Liver (tissue), 9 donors: ENCODE measurements around the gene ZSCAN22. TPM values are rescaled to one million over a fixed set of nuclear protein-coding genes. Genes with fewer than 3 reads are reported as not detected.
A peak's percentile ranks its signal among the peaks of the same experiment; 100 is the strongest.

ENCODE experiments used
- DNase-seq: peaks from one replicate; pipeline ENCODE4 v3.0.0-alpha.2; 2017; ENCODE audit warnings: low spot score
- H3K27ac ChIP-seq, 2 donors: one replicate each; pipeline ENCODE4 v1.7.0; 2013; ENCODE audit warnings: inconsistent platforms in 2 of 2, low read length in 2 of 2, control low read depth in 1 of 2, low read depth in 1 of 2, mild to moderate bottlenecking in 1 of 2
- H3K27me3 ChIP-seq, 4 donors: one replicate each; pipeline versions ENCODE4 v1.6.1 to v1.7.0; 2013; ENCODE audit warnings: low read length in 3 of 4, inconsistent platforms in 1 of 4, mild to moderate bottlenecking in 1 of 4, moderate library complexity in 1 of 4; ENCODE audit not compliant: control insufficient read depth in 4 of 4, insufficient read depth in 4 of 4
- H3K36me3 ChIP-seq, 4 donors: one replicate each; pipeline versions ENCODE4 v1.6.1 to v1.7.0; 2013; ENCODE audit warnings: low read length in 3 of 4, mild to moderate bottlenecking in 3 of 4, low read depth in 1 of 4, moderate library complexity in 1 of 4; ENCODE audit not compliant: control insufficient read depth in 4 of 4, insufficient read depth in 3 of 4
- H3K4me1 ChIP-seq, 4 donors: one replicate each; pipeline versions ENCODE4 v1.6.1 to v1.7.0; 2013; ENCODE audit warnings: low read length in 3 of 4, mild to moderate bottlenecking in 3 of 4, moderate library complexity in 1 of 4; ENCODE audit not compliant: control insufficient read depth in 4 of 4, insufficient read depth in 4 of 4
- H3K4me3 ChIP-seq, 3 donors: one replicate each; pipeline versions ENCODE4 v1.6.1 to v1.7.0; 2013; ENCODE audit warnings: low read length in 3 of 3, control low read depth in 1 of 3, low read depth in 1 of 3, mild to moderate bottlenecking in 1 of 3
- H3K9ac ChIP-seq, 2 donors: one replicate each; pipeline ENCODE4 v1.7.0; 2013; ENCODE audit warnings: low read length in 2 of 2, mild to moderate bottlenecking in 2 of 2, moderate library complexity in 2 of 2, control low read depth in 1 of 2, low read depth in 1 of 2
- H3K9me3 ChIP-seq, 4 donors: one replicate each; pipeline versions ENCODE4 v1.6.1 to v1.7.0; 2013; ENCODE audit warnings: low read length in 3 of 4; ENCODE audit not compliant: control insufficient read depth in 4 of 4
- ATF3 ChIP-seq: IDR thresholded peaks from 2 replicates; pipeline ENCODE4 v1.6.1; 2016; ENCODE audit warnings: antibody characterized with exemption
- CTCF ChIP-seq: fragments of 150-350 bp; IDR thresholded peaks from 2 replicates; pipeline ENCODE4 v1.5.1; 2017; ENCODE audit warnings: improper control_type of control experiment, low read depth, low read length; ENCODE audit not compliant: missing input control
- EGR1 ChIP-seq, 2 donors: IDR thresholded peaks; 2 replicates each; pipeline ENCODE4 v1.6.1; 2016 to 2018; ENCODE audit warnings: antibody characterized with exemption in 2 of 2, low read depth in 2 of 2
- FOXA1 ChIP-seq: IDR thresholded peaks from 2 replicates; pipeline ENCODE4 v1.6.1; 2016; ENCODE audit warnings: antibody characterized with exemption
- FOXA2 ChIP-seq: IDR thresholded peaks from 2 replicates; pipeline ENCODE4 v1.6.1; 2016; ENCODE audit warnings: antibody characterized with exemption
- GABPA ChIP-seq, 2 donors: IDR thresholded peaks in 1 of 2; conservative IDR thresholded peaks in 1 of 2; 2 replicates each; pipeline ENCODE4 v1.6.1; 2016; ENCODE audit warnings: antibody characterized with exemption in 2 of 2, mild to moderate bottlenecking in 1 of 2, moderate library complexity in 1 of 2
- HNF4A ChIP-seq, 2 donors: conservative IDR thresholded peaks; 2 replicates each; pipeline ENCODE4 v1.6.1; 2016; ENCODE audit warnings: antibody characterized with exemption in 2 of 2, mild to moderate bottlenecking in 2 of 2
- HNF4G ChIP-seq: IDR thresholded peaks from 2 replicates; pipeline ENCODE4 v1.6.1; 2016; ENCODE audit warnings: antibody characterized with exemption
- NR2F2 ChIP-seq: IDR thresholded peaks from 2 replicates; pipeline ENCODE4 v1.6.1; 2016; ENCODE audit warnings: antibody characterized with exemption
- RAD21 ChIP-seq, 2 donors: IDR thresholded peaks; 2 replicates each; pipeline ENCODE4 v1.6.1; 2016; ENCODE audit warnings: antibody characterized with exemption in 2 of 2, mild to moderate bottlenecking in 2 of 2
- REST ChIP-seq: IDR thresholded peaks from 2 replicates; pipeline ENCODE4 v1.6.1; 2016; ENCODE audit warnings: antibody characterized with exemption, mild to moderate bottlenecking
- RXRA ChIP-seq, 2 donors: IDR thresholded peaks; 2 replicates each; pipeline ENCODE4 v1.6.1; 2017 to 2018; ENCODE audit warnings: antibody characterized with exemption in 2 of 2, mild to moderate bottlenecking in 1 of 2
- SP1 ChIP-seq: IDR thresholded peaks from 2 replicates; pipeline ENCODE4 v1.6.1; 2018; ENCODE audit warnings: antibody characterized with exemption, mild to moderate bottlenecking
- TAF1 ChIP-seq: conservative IDR thresholded peaks from 2 replicates; pipeline ENCODE4 v1.6.1; 2016; ENCODE audit warnings: antibody characterized with exemption, mild to moderate bottlenecking
- YY1 ChIP-seq: IDR thresholded peaks from 2 replicates; pipeline ENCODE4 v1.6.1; 2016; ENCODE audit warnings: antibody characterized with exemption, mild to moderate bottlenecking
- ZBTB33 ChIP-seq: IDR thresholded peaks from 2 replicates; pipeline ENCODE4 v1.6.1; 2016; ENCODE audit warnings: antibody characterized with exemption
- WGBS: extraction: QIAGEN DNeasy Blood & Tissue Kit; methylation state at CpG from one replicate; pipeline ENCODE4 v1.1.7; 2013; 5-methylcytosine and 5-hydroxymethylcytosine counted together
- polyA plus RNA-seq, 2 donors: library from polyadenylated mRNA; stranded (reverse) in 1 of 2; unstranded in 1 of 2; fragments of 200-250 nt in 1 of 2; fragments of >200 nt in 1 of 2; fragmentation: Nextera tagmentation in 1 of 2; extraction: Ambion mirVana in 1 of 2; gene quantifications; one replicate each; pipeline versions ENCODE4 v1.2.1 to v1.2.3, GENCODE V29; 2013 to 2015
- total RNA-seq, 2 donors: library from RNA; depleted of rRNA; stranded (reverse); fragments of >200 nt; gene quantifications; one replicate each; pipeline ENCODE4 v1.2.3, GENCODE V29; 2014
- TF ChIP-seq, protein P1 (sequence below): IDR thresholded peaks from 2 replicates; pipeline ENCODE4 v1.6.1; 2016; ENCODE audit warnings: antibody characterized with exemption
- donor health status: healthy.
- donor health status: healthy.
- donor health status: healthy.
- donor health status: healthy.
- donor health status: healthy.

Gene ZSCAN22
- total and polyA plus RNA-seq, 4 donors, result 0.88 to 3.5 (median 2.0) TPM

DNA sequence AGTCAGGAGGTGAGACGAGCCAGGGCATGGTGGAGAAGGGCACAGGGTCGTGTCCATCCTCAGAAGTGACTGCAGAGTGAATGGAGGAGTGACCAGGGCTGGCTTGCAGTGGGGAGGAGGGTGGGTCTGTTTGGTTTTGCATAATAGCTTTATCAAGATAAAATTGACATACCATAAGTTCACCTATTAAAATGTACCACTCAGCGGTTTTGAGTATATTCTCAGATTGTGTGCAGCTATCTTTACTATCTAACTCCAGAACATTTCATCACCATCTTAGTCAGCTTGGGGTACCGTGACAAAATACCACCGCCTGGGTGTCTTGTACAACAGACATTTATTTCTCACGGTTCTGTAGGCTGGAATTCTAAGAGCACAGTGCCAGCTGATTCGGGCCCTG lies 34.9 kb upstream of the ZSCAN22 start:
- TF ChIP-seq GABPA (IDR thresholded peaks at IDR 0.05 in 1 of 2, conservative IDR thresholded peaks at IDR 0.05 in 1 of 2) (no peak), RXRA (IDR thresholded peaks at IDR 0.05) (no peak), RAD21 (IDR thresholded peaks at IDR 0.05) (no peak), FOXA2 (no peak), FOXA1 (no peak), REST (no peak), YY1 (no peak), EGR1 (IDR thresholded peaks at IDR 0.05; ENCODE audit: low read depth in 2 of 2) (no peak), HNF4G (no peak), ATF3 (no peak), HNF4A (conservative IDR thresholded peaks at IDR 0.05) (no peak), ZBTB33 (no peak), CTCF (no peak), NR2F2 (no peak), SP1 (no peak), TAF1 (no peak)
- TF ChIP-seq, protein P1, sequence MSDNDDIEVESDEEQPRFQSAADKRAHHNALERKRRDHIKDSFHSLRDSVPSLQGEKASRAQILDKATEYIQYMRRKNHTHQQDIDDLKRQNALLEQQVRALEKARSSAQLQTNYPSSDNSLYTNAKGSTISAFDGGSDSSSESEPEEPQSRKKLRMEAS, result no peak
- no peak for DNase-seq
- Histone ChIP-seq H3K27me3 (no peaks in the 10 kb centered on the region), H3K27ac (no peak overlapping the region), H3K36me3 (peaks cover 16 to 71% (median 48%) of the 10 kb centered on the region in 4 donors), H3K9me3 (peaks cover 45 to 77% (median 52%) of the 10 kb centered on the region in 4 donors), H3K9ac (no peak overlapping the region), H3K4me3 (peak overlapping the region in 2 of 3 donors; percentile 15 to 32), H3K4me1 (no peaks in the 10 kb centered on the region)
- WGBS, result 98% methylated on average over 7 of the region's 7 CpGs
